A549 (cell line): ENCODE data around the gene FCHSD1. TPM values are rescaled to one million over a fixed set of nuclear protein-coding genes. Genes with fewer than 3 reads are reported as not detected.
"Not testable (repeated sequence)": the region's sequence is repeated elsewhere in the genome, so short reads cannot be mapped to it uniquely, and the experiment has no call there.

Source experiments
- ATAC-seq, 2 experiments: fragments of 200-7000 bp in 1 of 2; fragments of >200 bp in 1 of 2; cut with Nextera tagmentation in 1 of 2; cut with Tn5 transposase in 1 of 2; 3 replicates each; pipeline versions ENCODE4 v1.8.0 to v1.9.1; 2018 to 2020; ENCODE audit warnings: mild to moderate bottlenecking in 1 of 2, moderate library complexity in 1 of 2
- CTCF ChIA-PET: fragments of 300-600 bp; sonication (Branson Sonifier 250); formaldehyde crosslinking; extraction: SDS; loops from one replicate; lab custom pipeline; 2021; ENCODE audit warnings: antibody characterized with exemption, inconsistent platforms; lab: Yijun Ruan, JAX
- POLR2A ChIA-PET: fragments of 350-600 bp; formaldehyde crosslinking; extraction: SDS; loops from one replicate; lab custom pipeline; 2021; ENCODE audit warnings: antibody characterized with exemption, inconsistent platforms; lab: Yijun Ruan, JAX
- DNase-seq, 2 experiments: peaks; one replicate each; pipeline versions ENCODE4 v3.0.0 to v3.0.0-alpha.2; 2011 to 2016; ENCODE audit warnings: low read depth in 1 of 2, low spot score in 1 of 2
- FAIRE-seq: peaks from 2 replicates; lab custom pipeline; 2011; peaks lifted over from hg19 to GRCh38; lab: Jason Lieb, UNC
- H3K27ac ChIP-seq, 2 experiments: fragments of >200 bp; sonication (Bioruptor Twin); formaldehyde crosslinking; 3 replicates each; pipeline ENCODE4 v1.5.1; 2016 to 2017
- H3K4me1 ChIP-seq: fragments of >200 bp; sonication (Bioruptor Twin); formaldehyde crosslinking; 3 replicates; pipeline ENCODE4 v1.6.1; 2016
- H3K4me2 ChIP-seq: fragments of >200 bp; sonication (Bioruptor Twin); formaldehyde crosslinking; 3 replicates; pipeline ENCODE4 v1.6.1; 2016
- H3K4me3 ChIP-seq: fragments of >200 bp; sonication (Bioruptor Twin); formaldehyde crosslinking; 3 replicates; pipeline ENCODE4 v1.5.1; 2016
- H3K9me3 ChIP-seq: fragments of >200 bp; sonication (Bioruptor Twin); formaldehyde crosslinking; 3 replicates; pipeline ENCODE4 v1.6.1; 2016
- CBX8 ChIP-seq: fragments of 200-600 bp; sonication (generic); IDR thresholded peaks from 2 replicates; pipeline ENCODE4 v1.6.1; 2016
- CEBPB ChIP-seq, 2 experiments: fragments of >200 bp in 1 of 2; sonication (Bioruptor Twin) in 1 of 2; formaldehyde crosslinking in 1 of 2; IDR thresholded peaks; 2 replicates each; pipeline ENCODE4 v1.6.1; 2012 to 2016
- CHD2 ChIP-seq: fragments of 150-350 bp; IDR thresholded peaks from 2 replicates; pipeline ENCODE4 v1.6.1; 2014; ENCODE audit warnings: low read length; ENCODE audit not compliant: partially characterized antibody
- E2F6 ChIP-seq: IDR thresholded peaks from 2 replicates; pipeline ENCODE4 v1.6.1; 2012; ENCODE audit warnings: low read depth, borderline replicate concordance
- EHF ChIP-seq: fragments of 250-450 bp; sonication (Bioruptor Pico); IDR thresholded peaks from 2 replicates; pipeline ENCODE4 v1.5.0; 2020; ENCODE audit warnings: mild to moderate bottlenecking
- FOSB ChIP-seq: fragments of 250-450 bp; sonication (Bioruptor Pico); IDR thresholded peaks from 2 replicates; pipeline ENCODE4 v1.5.0; 2020; ENCODE audit warnings: mild to moderate bottlenecking, moderate library complexity
- HDAC2 ChIP-seq: fragments of 200-600 bp; sonication (generic); IDR thresholded peaks from 2 replicates; pipeline ENCODE4 v1.6.1; 2016
- HOXA7 ChIP-seq: fragments of 250-450 bp; sonication (Bioruptor Pico); IDR thresholded peaks from 2 replicates; pipeline ENCODE4 v1.5.0; 2020; ENCODE audit warnings: mild to moderate bottlenecking, moderate library complexity
- JUN ChIP-seq, 2 experiments: fragments of >200 bp; sonication (Bioruptor Twin); formaldehyde crosslinking; IDR thresholded peaks; 2 replicates in 1 of 2; 3 replicates in 1 of 2; pipeline ENCODE4 v1.6.1; 2016 to 2017
- KDM1A ChIP-seq: fragments of 200-600 bp; sonication (generic); IDR thresholded peaks from 2 replicates; pipeline ENCODE4 v1.6.1; 2016; ENCODE audit warnings: low read depth, mild to moderate bottlenecking
- MAZ ChIP-seq: fragments of 150-350 bp; IDR thresholded peaks from 2 replicates; pipeline ENCODE4 v1.6.1; 2014; ENCODE audit warnings: antibody characterized with exemption, low read depth, low read length, borderline replicate concordance
- MYC ChIP-seq: IDR thresholded peaks from 2 replicates; pipeline ENCODE4 v1.6.1; 2012; ENCODE audit warnings: mild to moderate bottlenecking, inconsistent platforms, low read length, improper control_type of control experiment, borderline replicate concordance
- NFE2L2 ChIP-seq: fragments of 150-350 bp; conservative IDR thresholded peaks from 2 replicates; pipeline ENCODE4 v1.6.1; 2014; ENCODE audit warnings: low read length
- NPAS2 ChIP-seq: fragments of 250-450 bp; sonication (Bioruptor Pico); IDR thresholded peaks from 2 replicates; pipeline ENCODE4 v1.8.0; 2022; ENCODE audit warnings: mild to moderate bottlenecking, moderate library complexity, borderline replicate concordance
- PBX3 ChIP-seq: IDR thresholded peaks from 2 replicates; pipeline ENCODE4 v1.6.1; 2012
- PHF8 ChIP-seq: fragments of 200-600 bp; sonication (generic); IDR thresholded peaks from 2 replicates; pipeline ENCODE4 v1.6.1; 2016; ENCODE audit warnings: low read depth, mild to moderate bottlenecking, antibody characterized with exemption, moderate library complexity, borderline replicate concordance
- RNF2 ChIP-seq: fragments of 200-600 bp; sonication (generic); IDR thresholded peaks from 2 replicates; pipeline ENCODE4 v1.6.1; 2016; ENCODE audit warnings: low read depth, mild to moderate bottlenecking, antibody characterized with exemption, moderate library complexity, borderline replicate concordance
- TP53 ChIP-seq: fragments of 250-450 bp; sonication (Bioruptor Pico); IDR thresholded peaks from 2 replicates; pipeline ENCODE4 v1.5.0; 2021; ENCODE audit warnings: mild to moderate bottlenecking, moderate library complexity
- ZFP36 ChIP-seq: fragments of 450-650 bp; IDR thresholded peaks from 2 replicates; pipeline ENCODE4 v1.6.1; 2014; ENCODE audit warnings: borderline replicate concordance; ENCODE audit not compliant: partially characterized antibody
- WGBS: methylation state at CpG from one replicate; pipeline ENCODE4 v1.1.6; 2017; ENCODE audit errors: missing lambda C conversion rate; 5-methylcytosine and 5-hydroxymethylcytosine counted together
- polyA plus RNA-seq, 4 experiments: library from polyadenylated mRNA; depleted of rRNA in 3 of 4; stranded (reverse); fragments of >200 nt; fragmentation: RNase III in 1 of 4; extraction: RNeasy Plus Mini Kit Qiagen cat#74134 plus additional on column Dnase treatment in 1 of 4; gene quantifications; 2 replicates in 3 of 4; 3 replicates in 1 of 4; pipeline ENCODE4 v1.2.3, GENCODE V29; 2011 to 2017
- TF ChIP-seq, protein P1 (sequence below): fragments of 250-450 bp; sonication (Bioruptor Pico); IDR thresholded peaks from 2 replicates; pipeline ENCODE4 v1.5.0; 2020; ENCODE audit warnings: low read depth, mild to moderate bottlenecking, moderate library complexity
- TF ChIP-seq, protein P2 (sequence below): fragments of >200 bp; sonication (Bioruptor Twin); formaldehyde crosslinking; IDR thresholded peaks from 3 replicates; pipeline ENCODE4 v1.5.1; 2016
- TF ChIP-seq, protein P3 (sequence below): IDR thresholded peaks from 2 replicates; pipeline ENCODE4 v1.6.1; 2012

Gene FCHSD1
- polyA plus RNA-seq, 2 of the 4 experiments (the other 2 are of a cell fraction): 12.2 to 14.5 TPM

DNA sequence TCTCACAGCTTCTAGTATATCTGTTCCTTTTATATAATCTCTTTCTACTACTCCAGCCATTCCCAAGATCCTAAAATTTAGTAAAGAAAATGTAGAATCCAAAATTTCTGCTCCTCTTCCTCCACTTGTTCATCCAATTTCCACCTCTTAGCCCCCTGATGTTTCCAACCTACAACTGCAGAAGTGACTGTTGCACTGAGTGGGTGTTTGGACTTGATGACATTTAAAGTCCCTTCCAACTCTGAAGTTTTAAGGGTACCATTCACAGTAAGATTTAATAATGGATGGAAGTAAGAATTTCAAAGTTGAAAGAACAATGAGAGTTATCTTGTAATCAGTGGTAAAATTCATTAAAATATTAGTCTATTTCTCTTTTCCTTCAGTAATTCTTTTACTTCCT is 37.9 kb downstream of the FCHSD1 start:
- H3K4me1 ChIP-seq: peaks cover 32% of the 10 kb centered on the region
- DNase-seq (no peak), ATAC-seq (no peak), FAIRE-seq (no peak)
- H3K9me3 ChIP-seq: no peaks in the 10 kb centered on the region
- TF ChIP-seq EHF: no peak
- TF ChIP-seq TP53 (CRISPR knock-in tag): no peak
- no peak overlapping the region for H3K4me3 ChIP-seq
- no peak overlapping the region for H3K4me2 ChIP-seq
- H3K27ac ChIP-seq: no peak overlapping the region
- CTCF ChIA-PET: interaction anchor here (1.3 to 20.4 kb wide), 2 partner anchors 21 to 266 kb away, joined by 3 to 303 read pairs; no protein-coding TSS in a partner anchor
- POLR2A ChIA-PET: interaction anchor here (1.5 kb wide), 1 partner anchor 10 kb away, joined by 4 read pairs; no protein-coding TSS in a partner anchor

DNA sequence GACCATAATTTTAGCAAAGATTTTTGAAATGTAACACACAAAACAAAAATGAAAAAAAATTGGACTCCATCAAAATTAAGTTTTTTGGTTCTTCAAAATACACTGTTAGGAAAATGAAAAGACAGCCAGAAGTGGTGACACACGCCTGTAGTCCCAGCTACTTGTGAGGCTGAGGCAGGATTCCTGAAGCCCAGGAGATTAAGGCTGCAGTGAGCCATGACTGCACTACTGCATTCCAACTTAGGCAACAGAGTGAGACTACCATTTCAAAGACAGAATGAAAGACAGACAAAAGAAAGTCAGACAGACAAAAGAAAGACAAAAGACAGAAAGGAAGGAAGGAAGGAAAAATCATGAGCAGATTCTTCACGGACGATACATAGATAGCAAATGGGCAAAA is 39.9 kb downstream of the FCHSD1 start:
- ATAC-seq (no peak), FAIRE-seq (no peak), DNase-seq (no peak)
- CTCF ChIA-PET: interaction anchor here (0.6 kb wide), 1 partner anchor 23 kb away, joined by 3 read pairs; no protein-coding TSS in a partner anchor
- TF ChIP-seq, protein P1, sequence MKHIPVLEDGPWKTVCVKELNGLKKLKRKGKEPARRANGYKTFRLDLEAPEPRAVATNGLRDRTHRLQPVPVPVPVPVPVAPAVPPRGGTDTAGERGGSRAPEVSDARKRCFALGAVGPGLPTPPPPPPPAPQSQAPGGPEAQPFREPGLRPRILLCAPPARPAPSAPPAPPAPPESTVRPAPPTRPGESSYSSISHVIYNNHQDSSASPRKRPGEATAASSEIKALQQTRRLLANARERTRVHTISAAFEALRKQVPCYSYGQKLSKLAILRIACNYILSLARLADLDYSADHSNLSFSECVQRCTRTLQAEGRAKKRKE (CRISPR knock-in tag): no peak
- TF ChIP-seq NPAS2 (CRISPR knock-in tag) (no peak), PHF8 (no peak), RNF2 (no peak), NFE2L2 (no peak), CBX8 (no peak), MAZ (no peak), MYC (no peak), E2F6 (no peak), KDM1A (no peak), JUN (IDR thresholded peaks at IDR 0.05) (no peak)
- TF ChIP-seq, protein P2, sequence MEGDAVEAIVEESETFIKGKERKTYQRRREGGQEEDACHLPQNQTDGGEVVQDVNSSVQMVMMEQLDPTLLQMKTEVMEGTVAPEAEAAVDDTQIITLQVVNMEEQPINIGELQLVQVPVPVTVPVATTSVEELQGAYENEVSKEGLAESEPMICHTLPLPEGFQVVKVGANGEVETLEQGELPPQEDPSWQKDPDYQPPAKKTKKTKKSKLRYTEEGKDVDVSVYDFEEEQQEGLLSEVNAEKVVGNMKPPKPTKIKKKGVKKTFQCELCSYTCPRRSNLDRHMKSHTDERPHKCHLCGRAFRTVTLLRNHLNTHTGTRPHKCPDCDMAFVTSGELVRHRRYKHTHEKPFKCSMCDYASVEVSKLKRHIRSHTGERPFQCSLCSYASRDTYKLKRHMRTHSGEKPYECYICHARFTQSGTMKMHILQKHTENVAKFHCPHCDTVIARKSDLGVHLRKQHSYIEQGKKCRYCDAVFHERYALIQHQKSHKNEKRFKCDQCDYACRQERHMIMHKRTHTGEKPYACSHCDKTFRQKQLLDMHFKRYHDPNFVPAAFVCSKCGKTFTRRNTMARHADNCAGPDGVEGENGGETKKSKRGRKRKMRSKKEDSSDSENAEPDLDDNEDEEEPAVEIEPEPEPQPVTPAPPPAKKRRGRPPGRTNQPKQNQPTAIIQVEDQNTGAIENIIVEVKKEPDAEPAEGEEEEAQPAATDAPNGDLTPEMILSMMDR: no peak
- TF ChIP-seq, protein P3, sequence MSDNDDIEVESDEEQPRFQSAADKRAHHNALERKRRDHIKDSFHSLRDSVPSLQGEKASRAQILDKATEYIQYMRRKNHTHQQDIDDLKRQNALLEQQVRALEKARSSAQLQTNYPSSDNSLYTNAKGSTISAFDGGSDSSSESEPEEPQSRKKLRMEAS: no peak
- Histone ChIP-seq H3K4me3 (no peak overlapping the region), H3K27ac (no peak overlapping the region), H3K9me3 (no peaks in the 10 kb centered on the region), H3K4me1 (peaks cover 28% of the 10 kb centered on the region), H3K4me2 (no peak overlapping the region)
- POLR2A ChIA-PET: no interaction called here
- WGBS: 88% methylated on average over 3 of the region's 3 CpGs

- H3K4me3 ChIP-seq, FAIRE-seq, ATAC-seq, H3K9me3 ChIP-seq, POLR2A ChIA-PET, H3K27ac ChIP-seq, H3K4me2 ChIP-seq, DNase-seq: not testable (repeated sequence)
- 97% methylated on average over 7 of the region's 7 CpGs for WGBS
- H3K4me1 ChIP-seq: peaks cover 38% of the 10 kb centered on the region
- CTCF ChIA-PET: interaction anchor here (0.6 to 5.8 kb wide), 5 partner anchors 8 to 117 kb away, joined by 3 to 56 read pairs (median 3); partner anchors contain the start of gene DIAPH1
These were observed 41.3 kb downstream of the FCHSD1 start for GRCh38 chr5:141609921-141610320.

DNA sequence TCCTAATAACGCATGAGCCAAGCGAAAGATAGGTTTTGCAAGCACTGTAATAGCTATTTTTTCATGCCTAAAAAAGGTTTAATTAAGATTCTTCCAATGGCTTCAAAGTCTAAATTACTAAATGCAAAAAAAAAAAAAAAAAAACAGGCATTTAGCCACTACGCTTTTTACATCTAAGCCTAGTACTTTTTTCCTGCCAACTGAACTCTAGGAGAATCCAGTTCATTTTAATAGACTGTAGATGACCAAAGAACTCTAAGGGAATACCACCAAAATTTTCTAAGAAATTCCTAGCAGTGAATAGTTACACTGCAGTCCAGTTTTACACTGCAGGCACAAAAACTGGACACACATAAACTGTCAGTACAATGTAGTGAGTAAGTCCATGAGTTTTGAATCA is 42.2 kb downstream of the FCHSD1 start:
- H3K27ac ChIP-seq: peak overlapping the region; percentile 26 to 60; a peak in 4 of 6 replicates
- TF ChIP-seq CEBPB (IDR thresholded peaks at IDR 0.05) (no peak), ZFP36 (no peak), PBX3 (no peak), HOXA7 (no peak), PHF8 (no peak), FOSB (no peak), CHD2 (no peak), HDAC2 (no peak)

More for the DNA sequence above, 42.2 kb downstream of the FCHSD1 start:
- Histone ChIP-seq H3K4me1 (peaks cover 47% of the 10 kb centered on the region), H3K4me3 (no peak overlapping the region), H3K4me2 (peak overlapping the region; percentile 59), H3K9me3 (no peaks in the 10 kb centered on the region)
- ATAC-seq: no peak
- no peak for FAIRE-seq
- 83% methylated on average over 3 of the region's 3 CpGs for WGBS
- DNase-seq: no peak
- CTCF ChIA-PET: interaction anchor here (0.7 to 5.8 kb wide), 7 partner anchors 9 to 360 kb away, joined by 3 to 56 read pairs (median 3); partner anchors contain the start of genes DIAPH1 and RNF14
- POLR2A ChIA-PET: interaction anchor here (0.7 kb wide), 1 partner anchor 25 kb away, joined by 7 read pairs; no protein-coding TSS in a partner anchor
